Esophagus muscularis mucosa (tissue), 4 donors: ENCODE results near the gene PRKCB. TPM values are rescaled to one million over a fixed set of nuclear protein-coding genes. Genes with fewer than 3 reads are reported as not detected.

ENCODE experiments used
- DNase-seq: peaks from one replicate; pipeline ENCODE4 v3.0.0-alpha.2; 2017; ENCODE audit errors: extremely low spot score
- H3K27ac ChIP-seq, 4 donors: fragments of 200-600 bp; sonication (generic); replicated peaks in 1 of 4; 1 replicate in 3 of 4; 2 replicates in 1 of 4; pipeline ENCODE4 v1.5.1; 2016 to 2019; ENCODE audit warnings: mild to moderate bottlenecking in 1 of 4
- H3K27me3 ChIP-seq, 4 donors: fragments of 200-600 bp; sonication (generic); one replicate each; pipeline versions ENCODE4 v1.5.1 to v1.6.0; 2016 to 2019
- H3K36me3 ChIP-seq, 4 donors: fragments of 200-600 bp; sonication (generic); one replicate each; pipeline ENCODE4 v1.5.1; 2016 to 2019
- H3K4me1 ChIP-seq, 4 donors: fragments of 200-600 bp; sonication (generic); one replicate each; pipeline ENCODE4 v1.5.1; 2016 to 2019
- H3K4me3 ChIP-seq, 4 donors: fragments of 200-600 bp; sonication (generic); 1 replicate in 2 of 4; 2 replicates in 2 of 4; pipeline ENCODE4 v1.5.1; 2016 to 2019; ENCODE audit warnings: mild to moderate bottlenecking in 4 of 4, moderate library complexity in 1 of 4
- H3K9me3 ChIP-seq, 4 donors: fragments of 200-600 bp; sonication (generic); 1 replicate in 3 of 4; 2 replicates in 1 of 4; pipeline ENCODE4 v1.5.1; 2016 to 2019
- EP300 ChIP-seq: sonication (generic); formaldehyde crosslinking; IDR thresholded peaks from one replicate; pipeline ENCODE4 v1.6.1; 2017; ENCODE audit warnings: antibody characterized with exemption
- POLR2A ChIP-seq: fragments of 450-650 bp; IDR thresholded peaks from one replicate; pipeline ENCODE4 v1.6.1; 2017; ENCODE audit warnings: antibody characterized with exemption, moderate library complexity, mild to moderate bottlenecking, low read depth
- POLR2AphosphoS5 ChIP-seq, 2 donors: sonication (generic); formaldehyde crosslinking; IDR thresholded peaks; one replicate each; pipeline ENCODE4 v1.6.1; 2017; ENCODE audit warnings: antibody characterized with exemption in 2 of 2
- WGBS: methylation state at CpG from one replicate; pipeline ENCODE4 v1.1.5; 2018; 5-methylcytosine and 5-hydroxymethylcytosine counted together
- intact Hi-C: fragments of 100-400 bp; cut with DNase I; formaldehyde crosslinking; loops from one replicate; pipeline ENCODE4 v1.15.1; 2023
- total RNA-seq, 4 donors: library from RNA; depleted of rRNA; stranded (reverse); fragments of >200 nt; gene quantifications; one replicate each; pipeline versions ENCODE4 v1.1.0 to v1.2.1, GENCODE V29; 2016
- TF ChIP-seq, protein P1 (sequence below), 3 experiments: fragments of 200-600 bp in 2 of 3; fragments of 450-650 bp in 1 of 3; sonication (generic) in 2 of 3; IDR thresholded peaks; one replicate each; pipeline ENCODE4 v1.5.1; 2017 to 2019; ENCODE audit warnings: antibody characterized with exemption in 3 of 3, mild to moderate bottlenecking in 2 of 3, moderate library complexity in 1 of 3

The PRKCB gene
- total RNA-seq, 4 donors from 2014 or later: 5.8 to 15.6 (median 9.7) TPM

DNA sequence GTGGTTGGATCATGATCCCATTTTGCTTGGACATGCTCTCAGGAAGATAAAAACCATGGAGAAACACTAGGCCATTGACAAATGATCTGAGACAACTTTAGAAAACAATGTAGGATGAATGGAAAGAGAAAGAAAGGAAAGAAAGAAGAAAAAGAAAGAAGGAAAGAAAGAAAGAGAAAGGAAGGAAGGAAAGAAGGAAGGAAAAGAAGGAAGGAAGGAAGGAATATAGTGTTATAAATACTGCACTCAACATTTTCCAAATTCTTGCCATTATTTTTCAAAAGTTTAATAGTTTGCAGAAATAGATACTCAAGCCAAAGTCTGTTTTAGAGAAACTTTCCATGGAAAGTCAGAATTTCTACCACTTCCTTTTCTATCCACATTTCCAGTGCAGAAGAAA is 381.2 kb downstream of the PRKCB start:
- Histone ChIP-seq H3K4me3 (no peak overlapping the region), H3K9me3 (no peaks in the 10 kb centered on the region), H3K27me3 (no peaks in the 10 kb centered on the region), H3K4me1 (no peaks in the 10 kb centered on the region), H3K36me3 (no peaks in the 10 kb centered on the region), H3K27ac (no peak overlapping the region)
- DNase-seq: no peak
- no peak for TF ChIP-seq POLR2AphosphoS5 (IDR thresholded peaks at IDR 0.05)
- no peak for TF ChIP-seq EP300
- TF ChIP-seq, protein P1, sequence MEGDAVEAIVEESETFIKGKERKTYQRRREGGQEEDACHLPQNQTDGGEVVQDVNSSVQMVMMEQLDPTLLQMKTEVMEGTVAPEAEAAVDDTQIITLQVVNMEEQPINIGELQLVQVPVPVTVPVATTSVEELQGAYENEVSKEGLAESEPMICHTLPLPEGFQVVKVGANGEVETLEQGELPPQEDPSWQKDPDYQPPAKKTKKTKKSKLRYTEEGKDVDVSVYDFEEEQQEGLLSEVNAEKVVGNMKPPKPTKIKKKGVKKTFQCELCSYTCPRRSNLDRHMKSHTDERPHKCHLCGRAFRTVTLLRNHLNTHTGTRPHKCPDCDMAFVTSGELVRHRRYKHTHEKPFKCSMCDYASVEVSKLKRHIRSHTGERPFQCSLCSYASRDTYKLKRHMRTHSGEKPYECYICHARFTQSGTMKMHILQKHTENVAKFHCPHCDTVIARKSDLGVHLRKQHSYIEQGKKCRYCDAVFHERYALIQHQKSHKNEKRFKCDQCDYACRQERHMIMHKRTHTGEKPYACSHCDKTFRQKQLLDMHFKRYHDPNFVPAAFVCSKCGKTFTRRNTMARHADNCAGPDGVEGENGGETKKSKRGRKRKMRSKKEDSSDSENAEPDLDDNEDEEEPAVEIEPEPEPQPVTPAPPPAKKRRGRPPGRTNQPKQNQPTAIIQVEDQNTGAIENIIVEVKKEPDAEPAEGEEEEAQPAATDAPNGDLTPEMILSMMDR (IDR thresholded peaks at IDR 0.05): no peak
- TF ChIP-seq POLR2A: no peak
- intact Hi-C loops: no loop called here

DNA sequence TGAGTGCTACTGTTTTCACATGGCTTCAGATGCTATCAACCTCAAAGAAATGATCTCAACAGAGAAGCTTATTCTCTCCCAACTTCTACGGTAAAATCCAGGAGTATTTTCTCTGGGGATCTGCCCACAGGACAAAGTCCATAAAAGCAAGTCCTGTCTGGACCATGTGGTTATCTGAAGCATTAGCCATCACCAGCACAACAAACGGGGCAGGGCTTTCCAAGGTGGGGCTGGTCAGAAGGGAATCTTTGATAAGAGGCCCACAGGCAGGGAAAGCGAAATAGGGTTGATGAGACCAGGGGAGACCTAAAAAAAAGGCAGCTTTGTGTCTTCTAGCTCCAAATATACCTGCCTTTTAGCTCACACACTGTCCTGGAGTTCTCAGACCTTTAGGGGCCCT is 381.7 kb downstream of the PRKCB start:
- no peaks in the 10 kb centered on the region for H3K4me1 ChIP-seq
- H3K27me3 ChIP-seq: no peaks in the 10 kb centered on the region
- intact Hi-C loops: no loop called here
- H3K27ac ChIP-seq: no peak overlapping the region
- DNase-seq: no peak
- WGBS: 97% methylated on average over 3 of the region's 3 CpGs
- H3K9me3 ChIP-seq: no peaks in the 10 kb centered on the region
- TF ChIP-seq EP300 (no peak), POLR2AphosphoS5 (IDR thresholded peaks at IDR 0.05) (no peak), POLR2A (no peak)
- TF ChIP-seq, protein P1 (IDR thresholded peaks at IDR 0.05): no peak
- H3K36me3 ChIP-seq: no peaks in the 10 kb centered on the region
- no peak overlapping the region for H3K4me3 ChIP-seq

DNA sequence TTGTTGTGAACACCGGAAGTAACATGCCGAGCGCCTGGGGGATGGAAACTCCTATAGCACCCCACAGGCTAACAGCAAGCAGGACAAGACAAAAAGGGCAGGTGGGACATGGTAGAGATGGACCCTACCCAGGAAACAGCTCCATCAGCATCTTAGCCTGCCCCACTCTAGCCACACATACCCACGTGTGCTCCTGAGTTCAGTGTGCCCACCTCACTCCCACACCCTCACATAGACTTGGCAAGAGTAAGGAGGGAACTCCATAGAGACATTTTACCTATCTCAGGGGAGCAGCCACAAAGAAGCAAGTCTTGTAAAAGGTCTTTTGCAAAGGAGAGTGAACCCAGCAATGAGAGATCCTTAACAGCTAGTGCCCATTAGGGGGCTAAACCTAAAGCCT is 382.5 kb downstream of the PRKCB start:
- Histone ChIP-seq H3K36me3 (no peaks in the 10 kb centered on the region), H3K27me3 (no peaks in the 10 kb centered on the region), H3K9me3 (no peaks in the 10 kb centered on the region), H3K4me1 (no peaks in the 10 kb centered on the region), H3K27ac (no peak overlapping the region), H3K4me3 (no peak overlapping the region)
- 82% methylated on average over 4 of the region's 4 CpGs for WGBS
- intact Hi-C loops: no loop called here
- DNase-seq: no peak
- no peak for TF ChIP-seq EP300
- TF ChIP-seq POLR2A: no peak
- no peak for TF ChIP-seq POLR2AphosphoS5 (IDR thresholded peaks at IDR 0.05)
- TF ChIP-seq, protein P1 (IDR thresholded peaks at IDR 0.05): no peak

DNA sequence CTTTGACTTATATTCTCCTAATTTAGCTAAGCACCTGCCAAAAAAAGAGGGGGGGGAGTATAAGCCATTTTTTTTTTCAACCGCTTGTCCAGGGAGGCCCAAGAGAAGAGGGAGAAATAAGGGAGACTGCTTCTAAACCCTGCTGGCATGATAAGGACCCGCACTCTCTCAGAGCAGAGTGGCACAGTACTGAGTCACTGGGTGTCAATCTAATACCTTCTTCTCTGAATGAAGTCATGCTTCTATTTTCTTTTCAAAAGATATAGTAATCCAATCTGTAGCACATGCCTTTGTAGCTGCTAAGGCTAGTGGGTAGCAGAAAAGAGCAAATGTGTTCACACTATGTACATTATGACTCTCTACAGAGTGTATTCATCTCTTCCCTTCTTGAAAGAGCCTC is 385.4 kb downstream of the PRKCB start:
- no peak overlapping the region for H3K27ac ChIP-seq
- intact Hi-C loops: no loop called here

More for the DNA sequence above, 385.4 kb downstream of the PRKCB start:
- H3K9me3 ChIP-seq: no peaks in the 10 kb centered on the region
- H3K36me3 ChIP-seq: no peaks in the 10 kb centered on the region
- no peak for DNase-seq
- 96% methylated on average over 2 of the region's 2 CpGs for WGBS
- no peaks in the 10 kb centered on the region for H3K4me1 ChIP-seq
- no peak for TF ChIP-seq POLR2A
- no peak for TF ChIP-seq EP300
- TF ChIP-seq POLR2AphosphoS5 (IDR thresholded peaks at IDR 0.05): no peak
- TF ChIP-seq, protein P1 (IDR thresholded peaks at IDR 0.05): no peak
- no peak overlapping the region for H3K4me3 ChIP-seq
- H3K27me3 ChIP-seq: peaks cover 0 to 6% (median 0%) of the 10 kb centered on the region in 4 donors
